Measurements from ENCODE around the gene ALDH18A1. TPM values are rescaled to one million over a fixed set of nuclear protein-coding genes. Genes with fewer than 3 reads are reported as not detected.

Gene ALDH18A1
- total and polyA plus RNA-seq, 4 experiments from 2014 or later: 25.9 to 77.5 (median 41.0) TPM

- POLR2A ChIA-PET (ENCODE audit: partially characterized antibody): interaction anchor here (1.5 kb wide), 1 partner anchor 29 kb away, joined by 3 read pairs; the partner anchor contains the start of gene TCTN3
- H3K36me3 Mint-ChIP-seq: peaks cover 20 to 23% of the 10 kb centered on the region in 2 donors
Observed at GRCh38 chr10:95664543-95664942, 8.0 kb upstream of the ALDH18A1 start.

GRCh38 chr10:95663496-95663895 is 7.0 kb upstream of the ALDH18A1 start:
- no peaks in the 10 kb centered on the region for H3K27me3 Mint-ChIP-seq
- H3K9me3 Mint-ChIP-seq: no peaks in the 10 kb centered on the region
- no peaks in the 10 kb centered on the region for H3K27me3 ChIP-seq (ENCODE audit: insufficient read depth, low read length)
- H3K27ac Mint-ChIP-seq: no peak overlapping the region
- ChIA-PET CTCF (ENCODE audit: partially characterized antibody) (interaction anchor here (2.9 kb wide), 1 partner anchor 31 kb away, joined by 17 read pairs; the partner anchor contains the start of gene TCTN3), POLR2A (ENCODE audit: partially characterized antibody) (no interaction called here)
- DNase-seq: no peak
- no peaks in the 10 kb centered on the region for H3K9me3 ChIP-seq (ENCODE audit: control insufficient read depth in 1 of 2, low read length in 2 of 2)
- H3K27ac ChIP-seq (ENCODE audit: low read depth, low read length): no peak overlapping the region
- no peaks in the 10 kb centered on the region for H3K36me3 ChIP-seq (ENCODE audit: insufficient read depth, low read length)
- intact Hi-C loops (cut with micrococcal nuclease): no loop called here
- H3K4me3 Mint-ChIP-seq: no peak overlapping the region
- H3K4me1 ChIP-seq (ENCODE audit: insufficient read depth, low read length): no peaks in the 10 kb centered on the region
- no peak overlapping the region for H3K4me3 ChIP-seq (ENCODE audit: low read length in 2 of 2)
- peaks cover 0 to 2% (median under 1%) of the 10 kb centered on the region in 4 donors for H3K4me1 Mint-ChIP-seq
- H3K36me3 Mint-ChIP-seq: peaks cover 10 to 13% of the 10 kb centered on the region in 2 donors

More at GRCh38 chr10:95664543-95664942, 8.0 kb upstream of the ALDH18A1 start:
- DNase-seq: no peak
- CTCF ChIA-PET (ENCODE audit: partially characterized antibody): interaction anchor here (2.9 kb wide), 1 partner anchor 30 kb away, joined by 17 read pairs; the partner anchor contains the start of gene TCTN3
- no peak overlapping the region for H3K27ac ChIP-seq (ENCODE audit: low read depth, low read length)
- intact Hi-C loops (cut with micrococcal nuclease): no loop called here
- no peak overlapping the region for H3K4me3 Mint-ChIP-seq
- peaks cover 0 to 2% (median 0%) of the 10 kb centered on the region in 4 donors for H3K4me1 Mint-ChIP-seq
- peak overlapping the region in 1 of 7 donors; percentile 12 for H3K27ac Mint-ChIP-seq
- no peaks in the 10 kb centered on the region for H3K27me3 Mint-ChIP-seq
- H3K4me1 ChIP-seq (ENCODE audit: insufficient read depth, low read length): no peaks in the 10 kb centered on the region
- H3K9me3 Mint-ChIP-seq: no peaks in the 10 kb centered on the region
- no peak overlapping the region for H3K4me3 ChIP-seq (ENCODE audit: low read length in 2 of 2)
- no peaks in the 10 kb centered on the region for H3K27me3 ChIP-seq (ENCODE audit: insufficient read depth, low read length)
- H3K36me3 ChIP-seq (ENCODE audit: insufficient read depth, low read length): no peaks in the 10 kb centered on the region
- no peaks in the 10 kb centered on the region for H3K9me3 ChIP-seq (ENCODE audit: control insufficient read depth in 1 of 2, low read length in 2 of 2)

- intact Hi-C loops (cut with micrococcal nuclease): no loop called here
- H3K27ac ChIP-seq (ENCODE audit: low read depth, low read length): no peak overlapping the region
- DNase-seq: no peak
- no peaks in the 10 kb centered on the region for H3K9me3 ChIP-seq (ENCODE audit: control insufficient read depth in 1 of 2, low read length in 2 of 2)
- Mint-ChIP-seq H3K9me3 (no peaks in the 10 kb centered on the region), H3K27ac (peak overlapping the region in 2 of 7 donors; percentile 63 to 80), H3K4me3 (peak overlapping the region in 1 of 8 donors; percentile 39), H3K36me3 (peaks cover 0 to 5% of the 10 kb centered on the region in 2 donors), H3K4me1 (peaks cover 2 to 8% (median 5%) of the 10 kb centered on the region in 4 donors), H3K27me3 (no peaks in the 10 kb centered on the region)
- ChIA-PET POLR2A (ENCODE audit: partially characterized antibody) (interaction anchor here (1.3 kb wide), 1 partner anchor 32 kb away, joined by 3 read pairs; the partner anchor contains the start of gene TCTN3), CTCF (ENCODE audit: partially characterized antibody) (interaction anchor here (2.5 kb wide), 1 partner anchor 32 kb away, joined by 13 read pairs; the partner anchor contains the start of gene TCTN3)
- no peaks in the 10 kb centered on the region for H3K27me3 ChIP-seq (ENCODE audit: insufficient read depth, low read length)
- H3K4me3 ChIP-seq (ENCODE audit: low read length in 2 of 2): no peak overlapping the region
- peaks cover 5% of the 10 kb centered on the region for H3K4me1 ChIP-seq (ENCODE audit: insufficient read depth, low read length)
- H3K36me3 ChIP-seq (ENCODE audit: insufficient read depth, low read length): no peaks in the 10 kb centered on the region
Observed at GRCh38 chr10:95661818-95662217, 5.3 kb upstream of the ALDH18A1 start.

- Histone ChIP-seq H3K4me1 (ENCODE audit: insufficient read depth, low read length) (peaks cover 13% of the 10 kb centered on the region), H3K27me3 (ENCODE audit: insufficient read depth, low read length) (no peaks in the 10 kb centered on the region), H3K36me3 (ENCODE audit: insufficient read depth, low read length) (no peaks in the 10 kb centered on the region), H3K9me3 (ENCODE audit: control insufficient read depth in 1 of 2, low read length in 2 of 2) (no peaks in the 10 kb centered on the region), H3K4me3 (ENCODE audit: low read length in 2 of 2) (no peak overlapping the region), H3K27ac (ENCODE audit: low read depth, low read length) (no peak overlapping the region)
- intact Hi-C loops (cut with micrococcal nuclease): no loop called here
- ChIA-PET POLR2A (ENCODE audit: partially characterized antibody) (no interaction called here), CTCF (ENCODE audit: partially characterized antibody) (interaction anchor here (1.1 to 1.5 kb wide), 2 partner anchors 9 to 25 kb away, joined by 3 read pairs; no protein-coding TSS in a partner anchor)
- Mint-ChIP-seq H3K27me3 (no peaks in the 10 kb centered on the region), H3K4me3 (no peak overlapping the region), H3K9me3 (no peaks in the 10 kb centered on the region), H3K4me1 (peaks cover 10 to 19% (median 16%) of the 10 kb centered on the region in 4 donors), H3K27ac (no peak overlapping the region), H3K36me3 (peaks cover 0 to 13% of the 10 kb centered on the region in 2 donors)
- DNase-seq: no peak
Observed at GRCh38 chr10:95660283-95660682, 3.8 kb upstream of the ALDH18A1 start.

GRCh38 chr10:95657250-95657649 is 739 bp upstream of the ALDH18A1 start:
- Mint-ChIP-seq H3K36me3 (peaks cover 13 to 20% of the 10 kb centered on the region in 2 donors), H3K4me1 (peaks cover 12 to 33% (median 25%) of the 10 kb centered on the region in 4 donors), H3K9me3 (no peaks in the 10 kb centered on the region), H3K27ac (peak overlapping the region in 5 of 7 donors; percentile 42 to 99 (median 74)), H3K4me3 (peak overlapping the region; percentile 98 to 100 (median 99)), H3K27me3 (no peaks in the 10 kb centered on the region)
- Histone ChIP-seq H3K4me3 (ENCODE audit: low read length in 2 of 2) (peak overlapping the region in 1 of 2 donors; percentile 74), H3K27me3 (ENCODE audit: insufficient read depth, low read length) (no peaks in the 10 kb centered on the region), H3K4me1 (ENCODE audit: insufficient read depth, low read length) (peaks cover 21% of the 10 kb centered on the region), H3K36me3 (ENCODE audit: insufficient read depth, low read length) (no peaks in the 10 kb centered on the region), H3K9me3 (ENCODE audit: control insufficient read depth in 1 of 2, low read length in 2 of 2) (no peaks in the 10 kb centered on the region), H3K27ac (ENCODE audit: low read depth, low read length) (peak overlapping the region; percentile 54)
- intact Hi-C loops (cut with micrococcal nuclease): loop anchor here (5.0 kb wide), 1 partner anchor 95 kb away; the partner anchor contains the start of gene SORBS1
- ChIA-PET CTCF (ENCODE audit: partially characterized antibody) (interaction anchor here (1.5 kb wide), 1 partner anchor 36 kb away, joined by 7 read pairs; the partner anchor contains the start of gene TCTN3), POLR2A (ENCODE audit: partially characterized antibody) (interaction anchor here (0.5 to 2.0 kb wide), 5 partner anchors 23 to 432 kb away, joined by 3 to 14 read pairs (median 3); partner anchors contain the start of gene TCTN3)
- no peak for DNase-seq

GRCh38 chr10:95655571-95656290 is 780 bp downstream of the ALDH18A1 start:
- peak in 2 of 5 donors; percentile 19 for DNase-seq
- peaks cover 27 to 33% of the 10 kb centered on the region in 2 donors for H3K36me3 Mint-ChIP-seq
- ChIA-PET CTCF (ENCODE audit: partially characterized antibody) (interaction anchor here (1.5 kb wide), 1 partner anchor 38 kb away, joined by 7 read pairs; the partner anchor contains the start of gene TCTN3), POLR2A (ENCODE audit: partially characterized antibody) (interaction anchor here (2.0 kb wide), 1 partner anchor 38 kb away, joined by 14 read pairs; the partner anchor contains the start of gene TCTN3)
- H3K27me3 Mint-ChIP-seq: no peaks in the 10 kb centered on the region
- Histone ChIP-seq H3K4me3 (ENCODE audit: low read length in 2 of 2) (peak overlapping the region; percentile 32 to 74), H3K27me3 (ENCODE audit: insufficient read depth, low read length) (no peaks in the 10 kb centered on the region), H3K27ac (ENCODE audit: low read depth, low read length) (peak overlapping the region; percentile 54), H3K4me1 (ENCODE audit: insufficient read depth, low read length) (peaks cover 21% of the 10 kb centered on the region), H3K36me3 (ENCODE audit: insufficient read depth, low read length) (no peaks in the 10 kb centered on the region), H3K9me3 (ENCODE audit: control insufficient read depth in 1 of 2, low read length in 2 of 2) (no peaks in the 10 kb centered on the region)
- peak overlapping the region; percentile 42 to 99 (median 76) for H3K27ac Mint-ChIP-seq
- H3K4me1 Mint-ChIP-seq: peaks cover 12 to 41% (median 25%) of the 10 kb centered on the region in 4 donors
- H3K4me3 Mint-ChIP-seq: peak overlapping the region; percentile 98 to 100 (median 99)
- intact Hi-C loops (cut with micrococcal nuclease): loop anchor here (1.0 to 5.0 kb wide), 2 partner anchors 38 to 93 kb away; partner anchors contain the start of genes SORBS1 and TCTN3
- peaks cover 0 to 9% (median 1%) of the 10 kb centered on the region in 8 donors for H3K9me3 Mint-ChIP-seq

- Mint-ChIP-seq H3K4me3 (no peak overlapping the region), H3K4me1 (peaks cover 13 to 41% (median 25%) of the 10 kb centered on the region in 4 donors), H3K36me3 (peaks cover 37 to 43% of the 10 kb centered on the region in 2 donors), H3K27me3 (no peaks in the 10 kb centered on the region), H3K9me3 (peaks cover 0 to 9% (median 1%) of the 10 kb centered on the region in 8 donors), H3K27ac (peak overlapping the region in 2 of 7 donors; percentile 25 to 39)
- H3K36me3 ChIP-seq (ENCODE audit: insufficient read depth, low read length): no peaks in the 10 kb centered on the region
- H3K4me3 ChIP-seq (ENCODE audit: low read length in 2 of 2): no peak overlapping the region
- no peaks in the 10 kb centered on the region for H3K27me3 ChIP-seq (ENCODE audit: insufficient read depth, low read length)
- ChIA-PET POLR2A (ENCODE audit: partially characterized antibody) (no interaction called here), CTCF (ENCODE audit: partially characterized antibody) (interaction anchor here (1.5 kb wide), 1 partner anchor 40 kb away, joined by 13 read pairs; the partner anchor contains the start of gene TCTN3)
- DNase-seq: no peak
- H3K4me1 ChIP-seq (ENCODE audit: insufficient read depth, low read length): peaks cover 21% of the 10 kb centered on the region
- intact Hi-C loops (cut with micrococcal nuclease): no loop called here
- no peaks in the 10 kb centered on the region for H3K9me3 ChIP-seq (ENCODE audit: control insufficient read depth in 1 of 2, low read length in 2 of 2)
- H3K27ac ChIP-seq (ENCODE audit: low read depth, low read length): no peak overlapping the region
Observed at GRCh38 chr10:95653895-95654294, 2.6 kb downstream of the ALDH18A1 start.
